NCI-H526 treated with DMSO at 0.1 percent for 48 hours (cell line): ENCODE data around the gene PITHD1.
"Not testable (repeated sequence)": the region's sequence is repeated elsewhere in the genome, so short reads cannot be mapped to it uniquely, and the experiment has no call there.

Experiments used
- DNase-seq: peaks from one replicate; lab custom pipeline; 2025; lab: John Stamatoyannopoulos, UW

The PITHD1 gene

GRCh38 chr1:23825762-23826522 lies 47.7 kb downstream of the PITHD1 start:
- no peak for DNase-seq

- DNase-seq: not testable (repeated sequence)
Observed at GRCh38 chr1:23826590-23826989, 48.4 kb downstream of the PITHD1 start.

GRCh38 chr1:23827717-23828116 lies 49.5 kb downstream of the PITHD1 start:
- DNase-seq: no peak

GRCh38 chr1:23834156-23834555 lies 55.9 kb downstream of the PITHD1 start:
- DNase-seq: not testable (repeated sequence)

GRCh38 chr1:23836037-23836436 lies 57.8 kb downstream of the PITHD1 start:
- DNase-seq: no peak
